Heart left ventricle (tissue), 13 donors: Measurements from ENCODE around the gene HIRIP3.

Experiments
- POLR2A ChIP-seq, 2 donors: fragments of 450-650 bp; IDR thresholded peaks; one replicate each; pipeline ENCODE4 v1.6.1; 2017; ENCODE audit warnings: antibody characterized with exemption in 2 of 2, mild to moderate bottlenecking in 2 of 2, moderate library complexity in 2 of 2
- TF ChIP-seq, protein P1 (sequence below), 12 donors: fragments of 200-600 bp; sonication (generic) in 4 of 12; IDR thresholded peaks; one replicate each; pipeline versions ENCODE4 v1.5.0 to v1.8.0; 2018 to 2022; ENCODE audit warnings: antibody characterized with exemption in 12 of 12, mild to moderate bottlenecking in 5 of 12
- donor health status: ischemic (EF 13 %, LVEDD 7.1; RV severe dilation, severe dysfunction).
- donor health status: DM: no; HTN: yes; CAD: no.
- donor health status: DM: no; HTN: no; CAD: no.
- donor health status: ischemic (EF 25% LVEDD 6.9; RV normal size, moderate dysfunction).
- donor health status: ischemic (EF 25% LVEDD 5.7; RV mildly dilated, moderate dysfunction).
- donor health status: ischemic (EF 35%, LVEDD 5.7; RV mildly dilated, moderate dysfunction).
- donor health status: nonischemic (EF 11% LVEDD 7.7; RV severe dilation, severe dysfunction).
- donor health status: DM: yes; HTN: yes; CAD: no.
- donor health status: PGD.
- donor health status: ischemic (EF 29% LVEDD 5.4; RV normal size, mild dysfunction).
- donor health status: nonischemic (EF 23%, LVEDD 6.1; RV moderate dilation, normal function).

GRCh38 chr16:30040221-30040620 is 44.8 kb upstream of the HIRIP3 start:
- TF ChIP-seq, protein P1, sequence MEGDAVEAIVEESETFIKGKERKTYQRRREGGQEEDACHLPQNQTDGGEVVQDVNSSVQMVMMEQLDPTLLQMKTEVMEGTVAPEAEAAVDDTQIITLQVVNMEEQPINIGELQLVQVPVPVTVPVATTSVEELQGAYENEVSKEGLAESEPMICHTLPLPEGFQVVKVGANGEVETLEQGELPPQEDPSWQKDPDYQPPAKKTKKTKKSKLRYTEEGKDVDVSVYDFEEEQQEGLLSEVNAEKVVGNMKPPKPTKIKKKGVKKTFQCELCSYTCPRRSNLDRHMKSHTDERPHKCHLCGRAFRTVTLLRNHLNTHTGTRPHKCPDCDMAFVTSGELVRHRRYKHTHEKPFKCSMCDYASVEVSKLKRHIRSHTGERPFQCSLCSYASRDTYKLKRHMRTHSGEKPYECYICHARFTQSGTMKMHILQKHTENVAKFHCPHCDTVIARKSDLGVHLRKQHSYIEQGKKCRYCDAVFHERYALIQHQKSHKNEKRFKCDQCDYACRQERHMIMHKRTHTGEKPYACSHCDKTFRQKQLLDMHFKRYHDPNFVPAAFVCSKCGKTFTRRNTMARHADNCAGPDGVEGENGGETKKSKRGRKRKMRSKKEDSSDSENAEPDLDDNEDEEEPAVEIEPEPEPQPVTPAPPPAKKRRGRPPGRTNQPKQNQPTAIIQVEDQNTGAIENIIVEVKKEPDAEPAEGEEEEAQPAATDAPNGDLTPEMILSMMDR (IDR thresholded peaks at IDR 0.05), result no peak
- TF ChIP-seq POLR2A (IDR thresholded peaks at IDR 0.05), result no peak
